Measurements from ENCODE around the gene GBP5. TPM values are rescaled to one million over a fixed set of nuclear protein-coding genes. Genes with fewer than 3 reads are reported as not detected.
"Not testable (repeated sequence)": the region's sequence is repeated elsewhere in the genome, so short reads cannot be mapped to it uniquely, and the experiment has no call there.

Gene GBP5
- total RNA-seq, 2 experiments from 2014 or later = 122 to 137 TPM

- no peak for ATAC-seq
- no peaks in the 10 kb centered on the region for H3K27me3 Mint-ChIP-seq
- intact Hi-C loops (cut with DNase I, micrococcal nuclease) = no loop called here
- H3K4me1 Mint-ChIP-seq = peaks cover 65% of the 10 kb centered on the region
- H3K36me3 Mint-ChIP-seq (ENCODE audit: low read depth) = peaks cover 78% of the 10 kb centered on the region
- CTCF ChIA-PET = no interaction called here
- POLR2A ChIA-PET = no interaction called here
- H3K9me3 Mint-ChIP-seq (ENCODE audit: low read depth) = peaks cover 2% of the 10 kb centered on the region
- no peak for DNase-seq
- no peak overlapping the region for H3K27ac Mint-ChIP-seq
- H3K4me3 Mint-ChIP-seq = no peak overlapping the region
These were observed 10.0 kb downstream of the GBP5 start for GRCh38 chr1:89262643-89263042.

DNA sequence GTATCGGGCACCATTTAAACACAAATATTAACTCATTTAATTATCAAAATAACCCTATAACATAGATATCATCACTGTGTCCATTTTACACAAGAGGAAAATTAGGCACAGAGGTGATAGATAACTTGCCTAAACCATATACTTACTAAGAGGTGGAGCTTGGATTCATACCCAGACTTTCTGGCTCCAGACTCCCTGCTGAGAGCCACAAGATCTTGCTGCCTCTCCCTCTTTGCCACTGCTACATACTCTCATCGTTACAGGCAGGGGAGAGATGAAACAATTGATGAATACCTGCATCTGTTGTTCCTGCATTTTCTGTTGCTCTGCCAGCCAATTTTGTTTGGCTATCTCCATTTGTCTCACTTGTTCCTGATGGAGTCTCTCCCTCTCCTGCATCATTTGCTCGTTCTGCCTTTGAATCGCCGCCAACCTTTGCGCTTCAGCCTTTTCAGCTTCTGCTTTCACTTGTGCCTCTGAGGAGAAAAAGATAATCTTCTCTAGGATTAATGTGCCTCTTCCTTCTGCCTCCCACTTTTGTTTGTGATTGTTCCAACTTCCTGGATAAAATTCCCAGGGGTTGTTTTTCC is 10.6 kb downstream of the GBP5 start:
- Mint-ChIP-seq H3K9me3 (ENCODE audit: low read depth) (peaks cover 4% of the 10 kb centered on the region), H3K4me3 (no peak overlapping the region), H3K36me3 (ENCODE audit: low read depth) (peaks cover 76% of the 10 kb centered on the region), H3K27ac (peak overlapping the region; percentile 20), H3K4me1 (peaks cover 62% of the 10 kb centered on the region), H3K27me3 (no peaks in the 10 kb centered on the region)
- CTCF ChIA-PET = interaction anchor here (0.9 kb wide), 1 partner anchor 11 kb away, joined by 3 read pairs; no protein-coding TSS in a partner anchor
- DNase-seq = no peak
- intact Hi-C loops (cut with DNase I, micrococcal nuclease) = no loop called here
- ATAC-seq = no peak
- POLR2A ChIA-PET = interaction anchor here (0.6 kb wide), 1 partner anchor 48 kb away, joined by 3 read pairs; no protein-coding TSS in a partner anchor

GRCh38 chr1:89260566-89261255 is 11.9 kb downstream of the GBP5 start:
- intact Hi-C loops (cut with DNase I, micrococcal nuclease) = no loop called here
- no peak for ATAC-seq
- peaks cover 71% of the 10 kb centered on the region for H3K36me3 Mint-ChIP-seq (ENCODE audit: low read depth)
- H3K27ac Mint-ChIP-seq = peak overlapping the region; percentile 74
- ChIA-PET POLR2A (interaction anchor here (0.7 kb wide), 1 partner anchor 48 kb away, joined by 3 read pairs; no protein-coding TSS in a partner anchor), CTCF (interaction anchor here (0.5 to 1.1 kb wide), 8 partner anchors 10 to 581 kb away, joined by 3 read pairs; no protein-coding TSS in a partner anchor)
- H3K9me3 Mint-ChIP-seq (ENCODE audit: low read depth) = peaks cover 6% of the 10 kb centered on the region
- DNase-seq = no peak
- no peaks in the 10 kb centered on the region for H3K27me3 Mint-ChIP-seq
- no peak overlapping the region for H3K4me3 Mint-ChIP-seq
- H3K4me1 Mint-ChIP-seq = peaks cover 60% of the 10 kb centered on the region

DNA sequence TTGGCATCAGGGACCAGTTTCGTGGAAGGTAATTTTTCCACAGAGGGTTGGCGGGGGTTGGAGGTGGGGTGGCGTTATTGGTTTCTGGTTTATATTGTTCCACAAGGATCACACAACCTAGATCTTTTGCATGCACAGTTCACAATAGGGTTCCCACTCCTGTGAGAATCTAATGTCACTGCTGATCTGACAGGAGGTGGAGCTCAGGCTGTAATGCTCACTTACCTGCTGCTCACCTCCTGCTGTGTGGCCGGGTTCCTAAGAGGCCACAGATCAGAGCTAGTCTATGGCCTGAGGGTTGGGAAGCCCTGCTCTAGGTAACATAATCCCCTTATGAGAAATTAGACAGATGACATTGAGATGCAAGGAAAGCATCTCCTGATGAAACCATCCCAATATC is 12.6 kb downstream of the GBP5 start:
- no peak for DNase-seq
- intact Hi-C loops (cut with DNase I, micrococcal nuclease) = no loop called here
- peaks cover 60% of the 10 kb centered on the region for H3K4me1 Mint-ChIP-seq

DNA sequence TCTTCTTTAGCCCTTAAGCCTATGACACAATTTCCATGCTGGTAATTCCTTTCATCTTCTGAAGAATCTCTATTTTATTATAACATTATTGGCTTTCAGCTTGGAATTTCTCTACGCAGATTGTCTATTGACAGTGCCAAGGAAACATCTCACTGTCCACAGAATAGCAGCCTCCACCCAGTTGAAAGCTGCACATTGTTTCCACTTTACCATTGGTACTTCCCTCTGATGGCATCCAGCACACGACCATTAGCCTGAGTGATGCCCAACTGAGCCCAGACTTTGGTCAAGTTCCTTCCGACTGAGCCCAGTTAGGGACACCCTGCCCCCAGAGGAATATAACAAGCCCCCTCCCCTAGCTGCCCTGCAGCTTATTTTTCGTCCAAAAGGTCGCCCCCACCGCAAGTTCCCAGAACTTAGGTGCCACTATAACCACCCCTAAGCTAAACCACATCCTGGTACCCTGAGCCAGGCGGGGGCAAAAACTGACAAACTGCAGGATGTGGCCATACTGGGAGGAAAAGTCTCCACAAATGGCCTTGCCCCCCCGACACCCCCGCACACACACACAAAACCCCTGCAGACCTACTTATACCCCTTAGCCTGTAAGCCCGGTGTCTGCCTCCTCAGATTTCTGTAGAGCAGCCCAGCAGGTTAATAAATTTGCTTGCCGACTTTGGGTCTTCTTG is 13.2 kb downstream of the GBP5 start:
- Mint-ChIP-seq H3K27ac (peak overlapping the region; percentile 80), H3K4me1 (peaks cover 65% of the 10 kb centered on the region), H3K4me3 (peak overlapping the region; percentile 41), H3K27me3 (no peaks in the 10 kb centered on the region), H3K36me3 (ENCODE audit: low read depth) (peaks cover 73% of the 10 kb centered on the region), H3K9me3 (ENCODE audit: low read depth) (peaks cover 6% of the 10 kb centered on the region)
- POLR2A ChIA-PET = interaction anchor here (0.6 kb wide), 1 partner anchor 52 kb away, joined by 4 read pairs; no protein-coding TSS in a partner anchor
- intact Hi-C loops (cut with DNase I, micrococcal nuclease) = loop anchor here in 1 of 2 experiments (2.0 kb wide), 1 partner anchor 13 kb away; the partner anchor contains the start of gene GBP5
- peak; percentile 59 for ATAC-seq
- CTCF ChIA-PET = interaction anchor here (0.7 to 2.2 kb wide), 3 partner anchors 13 to 143 kb away, joined by 3 to 6 read pairs (median 3); partner anchors contain the start of gene GBP5
- DNase-seq = peak; percentile 60

More for the DNA sequence above, 12.6 kb downstream of the GBP5 start:
- Mint-ChIP-seq H3K27me3 (no peaks in the 10 kb centered on the region), H3K9me3 (ENCODE audit: low read depth) (peaks cover 6% of the 10 kb centered on the region), H3K36me3 (ENCODE audit: low read depth) (peaks cover 72% of the 10 kb centered on the region), H3K27ac (peak overlapping the region; percentile 80), H3K4me3 (peak overlapping the region; percentile 41)
- ChIA-PET POLR2A (interaction anchor here (0.7 kb wide), 1 partner anchor 49 kb away, joined by 3 read pairs; no protein-coding TSS in a partner anchor), CTCF (interaction anchor here (1.0 to 1.1 kb wide), 2 partner anchors 42 to 175 kb away, joined by 3 read pairs; no protein-coding TSS in a partner anchor)
- peak; percentile 14 for ATAC-seq

GRCh38 chr1:89257041-89257440 is 15.6 kb downstream of the GBP5 start:
- DNase-seq = peak; percentile 27
- H3K4me1 Mint-ChIP-seq = peaks cover 54% of the 10 kb centered on the region
- H3K36me3 Mint-ChIP-seq (ENCODE audit: low read depth) = peaks cover 71% of the 10 kb centered on the region
- H3K27me3 Mint-ChIP-seq = no peaks in the 10 kb centered on the region
- ChIA-PET POLR2A (no interaction called here), CTCF (interaction anchor here (0.5 to 2.2 kb wide), 5 partner anchors 10 to 171 kb away, joined by 3 to 6 read pairs (median 4); partner anchors contain the start of gene GBP5)
- H3K27ac Mint-ChIP-seq = peak overlapping the region; percentile 61
- H3K9me3 Mint-ChIP-seq (ENCODE audit: low read depth) = peaks cover 9% of the 10 kb centered on the region
- intact Hi-C loops (cut with DNase I, micrococcal nuclease) = no loop called here
- H3K4me3 Mint-ChIP-seq = no peak overlapping the region
- ATAC-seq = peak; percentile 27

DNA sequence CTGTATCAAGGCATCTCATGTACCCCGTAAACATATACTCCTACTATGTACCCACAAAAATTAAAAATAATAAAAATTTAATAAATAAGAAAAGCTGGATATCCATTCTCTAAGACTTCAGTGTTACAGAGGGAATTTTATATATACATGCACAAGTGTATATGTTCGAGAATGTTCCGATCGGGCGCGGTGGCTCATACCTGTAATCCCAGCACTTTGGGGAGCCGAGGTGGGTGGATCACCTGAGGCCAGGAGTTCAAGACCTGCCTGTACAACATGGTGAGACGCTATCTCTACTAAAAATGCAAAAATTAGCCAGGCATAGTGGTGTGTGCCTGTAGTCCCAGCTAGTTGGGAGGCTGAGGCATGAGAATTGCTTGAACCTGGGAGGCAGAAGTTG is 17.1 kb downstream of the GBP5 start:
- CTCF ChIA-PET = interaction anchor here (1.0 kb wide), 1 partner anchor 29 kb away, joined by 3 read pairs; no protein-coding TSS in a partner anchor
- Mint-ChIP-seq H3K4me1 (peaks cover 54% of the 10 kb centered on the region), H3K9me3 (ENCODE audit: low read depth) (peaks cover 12% of the 10 kb centered on the region), H3K36me3 (ENCODE audit: low read depth) (peaks cover 65% of the 10 kb centered on the region)
- ATAC-seq; intact Hi-C loops (cut with DNase I, micrococcal nuclease); H3K27me3 Mint-ChIP-seq; POLR2A ChIA-PET; H3K4me3 Mint-ChIP-seq; DNase-seq; H3K27ac Mint-ChIP-seq: not testable (repeated sequence)

GRCh38 chr1:89254658-89255287 is 17.9 kb downstream of the GBP5 start:
- POLR2A ChIA-PET = no interaction called here
- no peak for ATAC-seq
- Mint-ChIP-seq H3K4me1 (peaks cover 55% of the 10 kb centered on the region), H3K27me3 (no peaks in the 10 kb centered on the region), H3K4me3 (no peak overlapping the region), H3K36me3 (ENCODE audit: low read depth) (peaks cover 64% of the 10 kb centered on the region), H3K9me3 (ENCODE audit: low read depth) (peaks cover 12% of the 10 kb centered on the region), H3K27ac (no peak overlapping the region)
- no peak for DNase-seq
- intact Hi-C loops (cut with DNase I, micrococcal nuclease) = no loop called here
- CTCF ChIA-PET = no interaction called here

DNA sequence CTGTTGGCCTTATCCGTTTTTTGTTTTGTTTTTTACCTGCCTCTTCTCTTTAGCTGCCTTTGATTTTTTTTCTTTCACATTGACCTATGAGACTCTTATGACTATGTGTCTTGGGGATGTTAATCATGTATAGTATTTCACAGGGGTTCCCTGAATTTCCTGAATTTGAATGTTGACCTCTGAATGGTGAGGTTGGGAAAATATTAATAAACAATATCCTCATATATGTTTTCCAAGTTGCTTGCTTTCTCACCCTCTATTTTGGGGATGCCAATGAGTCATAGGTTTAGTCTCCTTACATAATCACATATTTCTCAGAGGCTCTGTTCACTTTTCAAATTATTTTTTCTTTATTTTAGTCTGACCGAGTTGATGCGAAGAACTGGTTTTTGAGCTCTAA is 29.6 kb downstream of the GBP5 start:
- no peaks in the 10 kb centered on the region for H3K27me3 Mint-ChIP-seq
- DNase-seq (no peak), ATAC-seq (no peak)
- no peak overlapping the region for H3K27ac Mint-ChIP-seq
- H3K4me3 Mint-ChIP-seq = no peak overlapping the region
- intact Hi-C loops (cut with DNase I, micrococcal nuclease) = no loop called here
- ChIA-PET CTCF (no interaction called here), POLR2A (interaction anchor here (0.6 kb wide), 1 partner anchor 29 kb away, joined by 3 read pairs; no protein-coding TSS in a partner anchor)
- peaks cover 44% of the 10 kb centered on the region for H3K36me3 Mint-ChIP-seq (ENCODE audit: low read depth)
- H3K4me1 Mint-ChIP-seq = peaks cover 5% of the 10 kb centered on the region
- H3K9me3 Mint-ChIP-seq (ENCODE audit: low read depth) = peaks cover 17% of the 10 kb centered on the region
